HL-60 (cell line): ENCODE data around the gene BPIFB4.

Experiments
- GABPA ChIP-seq: IDR thresholded peaks from 2 replicates; pipeline ENCODE4 v1.6.1; 2012; ENCODE audit warnings: low read depth
- POLR2AphosphoS5 ChIP-seq: IDR thresholded peaks from 2 replicates; pipeline ENCODE4 v1.6.1; 2012; ENCODE audit warnings: low read depth
- SPI1 ChIP-seq: IDR thresholded peaks from 2 replicates; pipeline ENCODE4 v1.6.1; 2012; ENCODE audit warnings: low read depth, mild to moderate bottlenecking, borderline replicate concordance
- TF ChIP-seq, protein P1 (sequence below): IDR thresholded peaks from one replicate; pipeline ENCODE4 v1.5.1; 2011; ENCODE audit warnings: low read length, control low read depth, inconsistent platforms; ENCODE audit not compliant: insufficient read depth
- TF ChIP-seq, protein P2 (sequence below): IDR thresholded peaks from 2 replicates; pipeline ENCODE4 v1.6.1; 2012; ENCODE audit warnings: low read depth; ENCODE audit not compliant: insufficient replicate concordance

DNA sequence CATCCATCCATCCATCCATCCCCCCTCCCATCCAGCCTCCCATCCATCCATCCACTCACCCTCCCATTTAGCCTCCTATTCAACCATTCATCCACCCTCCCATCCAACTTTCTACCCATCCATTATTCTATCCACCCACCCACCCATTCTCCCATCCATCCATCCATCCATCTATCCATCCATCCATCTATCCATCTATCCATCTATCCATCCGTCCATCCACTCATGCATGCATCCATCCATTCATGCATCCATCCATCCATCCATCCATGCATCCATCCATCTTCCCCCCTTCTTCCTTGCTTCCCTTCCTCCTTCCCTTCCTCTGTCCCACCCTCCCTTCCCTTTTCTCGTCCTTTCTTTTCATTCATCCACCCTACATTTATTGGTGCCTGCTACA, 4.8 kb upstream of the BPIFB4 start:
- TF ChIP-seq, protein P1, sequence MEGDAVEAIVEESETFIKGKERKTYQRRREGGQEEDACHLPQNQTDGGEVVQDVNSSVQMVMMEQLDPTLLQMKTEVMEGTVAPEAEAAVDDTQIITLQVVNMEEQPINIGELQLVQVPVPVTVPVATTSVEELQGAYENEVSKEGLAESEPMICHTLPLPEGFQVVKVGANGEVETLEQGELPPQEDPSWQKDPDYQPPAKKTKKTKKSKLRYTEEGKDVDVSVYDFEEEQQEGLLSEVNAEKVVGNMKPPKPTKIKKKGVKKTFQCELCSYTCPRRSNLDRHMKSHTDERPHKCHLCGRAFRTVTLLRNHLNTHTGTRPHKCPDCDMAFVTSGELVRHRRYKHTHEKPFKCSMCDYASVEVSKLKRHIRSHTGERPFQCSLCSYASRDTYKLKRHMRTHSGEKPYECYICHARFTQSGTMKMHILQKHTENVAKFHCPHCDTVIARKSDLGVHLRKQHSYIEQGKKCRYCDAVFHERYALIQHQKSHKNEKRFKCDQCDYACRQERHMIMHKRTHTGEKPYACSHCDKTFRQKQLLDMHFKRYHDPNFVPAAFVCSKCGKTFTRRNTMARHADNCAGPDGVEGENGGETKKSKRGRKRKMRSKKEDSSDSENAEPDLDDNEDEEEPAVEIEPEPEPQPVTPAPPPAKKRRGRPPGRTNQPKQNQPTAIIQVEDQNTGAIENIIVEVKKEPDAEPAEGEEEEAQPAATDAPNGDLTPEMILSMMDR, result no peak
- TF ChIP-seq POLR2AphosphoS5 (no peak), SPI1 (no peak), GABPA (no peak)
- TF ChIP-seq, protein P2, sequence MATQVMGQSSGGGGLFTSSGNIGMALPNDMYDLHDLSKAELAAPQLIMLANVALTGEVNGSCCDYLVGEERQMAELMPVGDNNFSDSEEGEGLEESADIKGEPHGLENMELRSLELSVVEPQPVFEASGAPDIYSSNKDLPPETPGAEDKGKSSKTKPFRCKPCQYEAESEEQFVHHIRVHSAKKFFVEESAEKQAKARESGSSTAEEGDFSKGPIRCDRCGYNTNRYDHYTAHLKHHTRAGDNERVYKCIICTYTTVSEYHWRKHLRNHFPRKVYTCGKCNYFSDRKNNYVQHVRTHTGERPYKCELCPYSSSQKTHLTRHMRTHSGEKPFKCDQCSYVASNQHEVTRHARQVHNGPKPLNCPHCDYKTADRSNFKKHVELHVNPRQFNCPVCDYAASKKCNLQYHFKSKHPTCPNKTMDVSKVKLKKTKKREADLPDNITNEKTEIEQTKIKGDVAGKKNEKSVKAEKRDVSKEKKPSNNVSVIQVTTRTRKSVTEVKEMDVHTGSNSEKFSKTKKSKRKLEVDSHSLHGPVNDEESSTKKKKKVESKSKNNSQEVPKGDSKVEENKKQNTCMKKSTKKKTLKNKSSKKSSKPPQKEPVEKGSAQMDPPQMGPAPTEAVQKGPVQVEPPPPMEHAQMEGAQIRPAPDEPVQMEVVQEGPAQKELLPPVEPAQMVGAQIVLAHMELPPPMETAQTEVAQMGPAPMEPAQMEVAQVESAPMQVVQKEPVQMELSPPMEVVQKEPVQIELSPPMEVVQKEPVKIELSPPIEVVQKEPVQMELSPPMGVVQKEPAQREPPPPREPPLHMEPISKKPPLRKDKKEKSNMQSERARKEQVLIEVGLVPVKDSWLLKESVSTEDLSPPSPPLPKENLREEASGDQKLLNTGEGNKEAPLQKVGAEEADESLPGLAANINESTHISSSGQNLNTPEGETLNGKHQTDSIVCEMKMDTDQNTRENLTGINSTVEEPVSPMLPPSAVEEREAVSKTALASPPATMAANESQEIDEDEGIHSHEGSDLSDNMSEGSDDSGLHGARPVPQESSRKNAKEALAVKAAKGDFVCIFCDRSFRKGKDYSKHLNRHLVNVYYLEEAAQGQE, result no peak
